LNCaP clone FGC (cell line): Measurements from ENCODE around the gene METTL3.
A peak's percentile ranks its signal among the peaks of the same experiment; 100 is the strongest.

ENCODE experiments used
- DNase-seq: peaks from one replicate; pipeline ENCODE4 v3.0.0-alpha.2; 2011; ENCODE audit warnings: low read depth
- H3K4me3 ChIP-seq: 2 replicates; pipeline ENCODE4 v1.5.1; 2011; ENCODE audit warnings: mild to moderate bottlenecking, low read depth, low read length, control low read depth
- TF ChIP-seq, protein P1 (sequence below): IDR thresholded peaks from 2 replicates; pipeline ENCODE4 v1.5.1; 2012; ENCODE audit warnings: mild to moderate bottlenecking; ENCODE audit not compliant: control insufficient read depth, insufficient read depth; ENCODE audit errors: extremely low read depth

METTL3 gene

DNA sequence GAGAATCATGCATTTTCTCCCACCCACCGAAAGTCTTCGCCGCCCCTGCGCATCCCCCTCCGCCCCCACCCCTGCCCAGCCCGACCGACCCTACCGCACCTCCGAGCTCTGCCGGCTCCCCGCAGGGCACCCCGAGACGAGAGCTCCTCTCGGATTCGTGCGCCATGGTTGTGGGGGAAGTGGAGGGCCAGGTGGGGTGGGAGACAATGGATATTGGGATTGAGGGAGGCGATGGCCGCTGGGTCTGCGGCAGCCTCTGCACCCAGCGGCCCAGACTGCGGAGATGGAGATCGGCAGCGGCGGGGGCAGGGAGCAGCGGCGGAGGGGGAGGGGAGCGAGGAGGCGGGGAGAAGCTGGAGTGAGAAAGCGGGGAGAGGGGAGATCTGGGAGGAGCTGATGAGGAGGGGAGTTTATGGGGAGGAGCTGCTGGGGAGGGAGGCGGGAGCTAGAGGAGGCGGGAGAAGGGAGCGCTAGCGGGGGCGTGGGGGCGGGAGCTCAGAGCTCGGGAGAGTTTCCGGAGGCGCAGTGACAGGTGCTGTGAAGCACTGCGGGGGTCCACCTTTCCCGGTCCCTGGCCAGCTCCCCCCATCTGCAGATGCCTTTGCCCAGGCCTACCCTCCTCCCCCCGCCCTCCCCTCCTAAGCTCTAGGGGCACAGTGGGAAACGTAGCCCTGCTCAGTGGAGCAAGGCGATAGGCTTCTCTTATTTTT is 15.0 kb upstream of the METTL3 start, which contains the start of gene SALL2:
Gene SALL2 (minus strand): TSS at position 385 of the 710 bp plus-strand sequence. CDS start 219 bp downstream, at position 166.
- TF ChIP-seq, protein P1, sequence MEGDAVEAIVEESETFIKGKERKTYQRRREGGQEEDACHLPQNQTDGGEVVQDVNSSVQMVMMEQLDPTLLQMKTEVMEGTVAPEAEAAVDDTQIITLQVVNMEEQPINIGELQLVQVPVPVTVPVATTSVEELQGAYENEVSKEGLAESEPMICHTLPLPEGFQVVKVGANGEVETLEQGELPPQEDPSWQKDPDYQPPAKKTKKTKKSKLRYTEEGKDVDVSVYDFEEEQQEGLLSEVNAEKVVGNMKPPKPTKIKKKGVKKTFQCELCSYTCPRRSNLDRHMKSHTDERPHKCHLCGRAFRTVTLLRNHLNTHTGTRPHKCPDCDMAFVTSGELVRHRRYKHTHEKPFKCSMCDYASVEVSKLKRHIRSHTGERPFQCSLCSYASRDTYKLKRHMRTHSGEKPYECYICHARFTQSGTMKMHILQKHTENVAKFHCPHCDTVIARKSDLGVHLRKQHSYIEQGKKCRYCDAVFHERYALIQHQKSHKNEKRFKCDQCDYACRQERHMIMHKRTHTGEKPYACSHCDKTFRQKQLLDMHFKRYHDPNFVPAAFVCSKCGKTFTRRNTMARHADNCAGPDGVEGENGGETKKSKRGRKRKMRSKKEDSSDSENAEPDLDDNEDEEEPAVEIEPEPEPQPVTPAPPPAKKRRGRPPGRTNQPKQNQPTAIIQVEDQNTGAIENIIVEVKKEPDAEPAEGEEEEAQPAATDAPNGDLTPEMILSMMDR, result no peak
- no peak for DNase-seq
- H3K4me3 ChIP-seq, result peak within 1 kb of the TSS; percentile 65

DNA sequence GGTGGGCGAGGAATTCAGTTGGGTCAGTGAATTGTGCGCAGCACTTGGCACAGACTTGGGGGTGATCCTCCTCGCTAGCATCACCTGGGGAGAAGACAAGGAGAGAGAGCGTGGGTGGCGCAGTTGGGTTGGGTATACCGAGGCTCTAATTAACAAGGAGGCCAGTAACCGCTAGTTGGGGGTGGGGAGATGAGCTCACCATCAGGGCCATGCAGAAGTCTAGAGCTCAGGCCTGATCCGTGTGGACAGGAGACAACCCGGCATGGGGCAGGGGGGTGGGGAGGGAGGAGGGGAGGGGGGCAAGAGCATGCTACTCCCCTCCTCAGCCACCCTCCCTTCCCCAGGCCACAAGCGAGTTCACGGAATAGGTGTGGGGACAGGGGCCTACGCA is 14.4 kb upstream of the METTL3 start:
- TF ChIP-seq, protein P1, result no peak
- peak overlapping the region; percentile 65 for H3K4me3 ChIP-seq
- DNase-seq, result no peak

DNA sequence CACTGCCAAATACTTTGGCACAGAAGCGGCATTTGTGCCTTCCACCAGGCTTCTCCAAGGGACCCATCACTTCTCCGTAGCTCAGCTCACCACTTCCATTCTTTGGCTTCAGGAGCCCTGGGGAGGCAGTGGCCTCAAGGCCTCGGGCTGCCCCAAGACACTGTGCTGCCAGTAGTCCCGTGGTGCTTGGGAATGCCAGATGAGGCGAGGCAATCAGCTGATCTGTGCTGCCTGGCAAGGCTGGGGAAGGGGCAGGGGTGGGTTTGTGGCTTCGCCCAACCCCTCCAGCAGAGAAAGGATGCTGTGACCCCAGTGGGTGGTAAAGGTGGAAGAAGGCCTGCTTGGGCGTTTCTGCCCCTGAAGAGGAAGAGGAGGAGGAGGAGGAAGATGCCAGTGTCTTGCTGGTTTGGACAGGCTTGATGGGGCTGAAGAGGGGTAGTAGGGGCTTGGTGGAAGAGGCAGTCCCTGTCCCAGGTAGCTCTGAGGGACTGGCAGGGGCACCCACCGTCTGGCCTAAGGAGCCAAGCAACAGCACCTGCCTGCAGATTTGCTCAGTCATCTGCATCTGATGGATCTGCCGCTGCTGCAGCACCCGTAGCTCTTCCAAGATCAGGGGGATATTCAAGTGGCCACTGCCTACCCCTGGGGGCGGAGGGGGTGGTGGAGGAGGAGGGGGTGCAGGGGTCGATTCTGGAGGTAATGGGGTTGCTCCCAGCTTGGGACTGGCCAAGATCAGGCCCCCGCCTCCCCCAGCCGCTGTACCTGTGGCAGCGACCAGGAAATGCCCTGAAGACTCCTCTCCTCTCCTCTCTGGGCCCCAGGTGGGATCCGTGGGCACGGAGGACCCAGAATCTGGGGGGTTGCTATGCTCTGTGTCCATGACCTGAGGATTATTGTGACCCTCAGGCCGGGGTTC is 13.7 kb upstream of the METTL3 start:
- no peak for DNase-seq
- H3K4me3 ChIP-seq, result peak overlapping the region; percentile 65
- TF ChIP-seq, protein P1, result no peak

DNA sequence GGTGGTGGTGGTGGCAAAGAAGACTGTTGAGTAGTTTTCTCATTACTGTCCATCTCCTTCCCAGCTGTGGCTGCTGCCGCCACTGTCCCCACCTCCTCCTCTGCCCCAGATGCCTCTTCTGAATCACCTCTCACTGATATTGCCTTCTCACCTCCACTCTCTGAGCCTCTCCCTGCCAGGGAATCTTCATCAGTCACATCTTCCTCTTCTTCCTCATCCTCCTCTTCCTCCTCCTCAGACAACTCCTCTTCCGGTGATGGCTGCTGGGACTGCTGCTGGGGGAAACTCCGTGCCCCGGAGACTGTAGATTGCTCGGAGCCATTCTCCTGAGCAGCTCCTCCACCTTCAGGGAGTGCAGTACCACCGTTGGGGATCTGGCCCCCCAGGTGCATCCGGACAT is 12.1 kb upstream of the METTL3 start:
- no peak overlapping the region for H3K4me3 ChIP-seq
- DNase-seq, result no peak
- TF ChIP-seq, protein P1, result no peak

DNA sequence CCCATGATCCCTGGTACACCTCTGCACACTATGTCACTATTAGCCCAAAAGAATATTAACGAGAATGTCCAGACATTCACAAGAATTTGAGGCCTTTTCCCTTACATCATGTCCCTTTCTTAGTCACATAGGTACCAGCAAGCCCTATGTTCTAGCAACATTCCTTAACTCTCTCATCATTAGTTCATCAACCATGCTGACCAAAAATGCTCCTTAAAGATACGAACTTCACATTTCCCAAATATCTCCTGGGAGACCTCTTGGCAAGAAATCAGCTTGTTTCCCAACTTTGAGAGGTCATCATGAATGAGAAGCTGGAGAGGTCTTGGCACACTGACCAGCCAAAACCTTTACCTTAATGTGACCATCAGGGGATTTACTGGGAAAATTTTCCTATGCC is 10.4 kb upstream of the METTL3 start:
- TF ChIP-seq, protein P1, result no peak
- no peak for DNase-seq
- H3K4me3 ChIP-seq, result no peak overlapping the region

DNA sequence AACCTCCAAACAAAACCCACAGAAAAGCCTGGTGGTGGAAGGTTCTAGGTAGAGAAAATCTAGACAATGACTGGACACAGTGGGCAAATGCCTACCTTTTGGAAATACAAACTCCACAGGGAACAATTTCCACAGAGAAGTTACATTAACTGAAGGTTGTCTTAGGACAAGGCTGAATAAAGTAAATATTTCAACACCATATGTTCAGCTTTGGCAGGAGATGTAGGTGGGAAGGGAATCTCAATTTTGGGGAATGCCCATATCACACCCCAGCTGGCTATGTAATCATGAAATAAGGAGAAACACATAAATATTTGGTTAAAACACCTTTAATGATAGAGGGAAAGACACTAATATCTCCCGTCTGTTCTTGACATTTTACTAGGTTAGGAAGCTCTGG is 9.6 kb upstream of the METTL3 start:
- TF ChIP-seq, protein P1, result no peak
- no peak for DNase-seq
- no peak overlapping the region for H3K4me3 ChIP-seq

DNA sequence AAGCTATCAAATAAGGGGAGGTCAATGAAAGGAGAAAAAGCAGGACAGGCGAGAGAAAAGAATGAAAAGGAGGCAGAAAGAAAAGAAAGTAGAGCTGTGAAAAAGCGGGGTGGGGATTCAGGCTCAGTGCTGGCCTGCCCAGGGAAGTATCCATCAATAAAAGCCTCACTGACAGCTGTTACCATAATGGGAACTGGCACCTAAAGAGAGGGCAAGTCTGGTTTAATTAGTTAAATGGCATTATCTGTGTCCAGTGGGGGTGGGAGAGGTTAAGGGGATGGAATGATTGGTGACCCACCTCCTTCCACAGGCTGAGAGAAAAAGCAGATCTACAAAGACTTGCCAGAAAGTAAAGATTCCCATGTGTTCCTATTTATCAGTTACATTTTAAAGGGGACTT is 7.6 kb upstream of the METTL3 start:
- TF ChIP-seq, protein P1, result no peak

More for the DNA sequence above, 7.6 kb upstream of the METTL3 start:
- H3K4me3 ChIP-seq, result no peak overlapping the region
- DNase-seq, result no peak
